H1 (cell line): ENCODE data around the gene SF3B3. TPM values are rescaled to one million over a fixed set of nuclear protein-coding genes. Genes with fewer than 3 reads are reported as not detected.

Experiments
- CTCF ChIA-PET: fragments of 300-600 bp; sonication (Branson Sonifier 250); formaldehyde crosslinking; loops from one replicate; lab custom pipeline; 2021; ENCODE audit not compliant: partially characterized antibody; lab: Charles Lee
- POLR2A ChIA-PET: fragments of 300-600 bp; sonication (Branson Sonifier 250); formaldehyde crosslinking; loops from one replicate; lab custom pipeline; 2021; ENCODE audit warnings: inconsistent platforms; ENCODE audit not compliant: partially characterized antibody; lab: Charles Lee
- DNase-seq, 2 experiments: peaks; one replicate each; pipeline versions ENCODE4 v3.0.0 to v3.0.0-alpha.2; 2010 to 2022; ENCODE audit warnings: low spot score in 2 of 2, low read depth in 1 of 2, mixed read lengths in 1 of 2
- FAIRE-seq: peaks from 2 replicates; lab custom pipeline; 2011; peaks lifted over from hg19 to GRCh38; lab: Jason Lieb, UNC
- H2AFZ ChIP-seq: 2 replicates; pipeline ENCODE4 v1.8.1; 2012; ENCODE audit warnings: low read length, inconsistent platforms
- H2AK5ac ChIP-seq: 2 replicates; pipeline ENCODE4 v1.6.1; 2013; ENCODE audit warnings: low read depth, low read length
- H2BK120ac ChIP-seq: replicated peaks from 2 replicates; pipeline ENCODE3; 2013; ENCODE audit warnings: low read depth, low read length, inconsistent platforms
- H2BK12ac ChIP-seq: 2 replicates; pipeline ENCODE4 v1.6.1; 2013; ENCODE audit warnings: low read depth, low read length
- H2BK15ac ChIP-seq: 2 replicates; pipeline ENCODE4 v1.6.1; 2013; ENCODE audit warnings: low read length
- H2BK20ac ChIP-seq: 2 replicates; pipeline ENCODE4 v1.6.1; 2013; ENCODE audit warnings: low read length
- H2BK5ac ChIP-seq: 2 replicates; pipeline ENCODE4 v1.6.1; 2013; ENCODE audit warnings: low read depth, low read length
- H3K14ac ChIP-seq: 2 replicates; pipeline ENCODE4 v1.6.1; 2013; ENCODE audit warnings: inconsistent platforms; ENCODE audit not compliant: insufficient read length
- H3K18ac ChIP-seq: 2 replicates; pipeline ENCODE4 v1.6.1; 2013; ENCODE audit warnings: low read length; ENCODE audit errors: extremely low read depth
- H3K23ac ChIP-seq: 2 replicates; pipeline ENCODE4 v1.6.1; 2013; ENCODE audit warnings: inconsistent platforms; ENCODE audit not compliant: insufficient read length
- H3K23me2 ChIP-seq: 2 replicates; pipeline ENCODE4 v1.6.1; 2013; ENCODE audit warnings: low read depth, low read length
- H3K27ac ChIP-seq: 2 replicates; pipeline ENCODE4 v1.6.1; 2011; ENCODE audit warnings: low read depth, low read length, inconsistent platforms
- H3K27me3 ChIP-seq, 4 experiments: replicated peaks in 1 of 4; 1 replicate in 1 of 4; 2 replicates in 3 of 4; pipeline versions ENCODE4 v1.6.1 to v1.8.1; 2011 to 2013; ENCODE audit warnings: low read length in 3 of 4, mild to moderate bottlenecking in 3 of 4, inconsistent platforms in 2 of 4, mixed read lengths in 2 of 4, moderate library complexity in 1 of 4; ENCODE audit not compliant: control insufficient read depth in 3 of 4, insufficient read depth in 3 of 4; ENCODE audit errors: extremely low read depth in 1 of 4
- H3K36me3 ChIP-seq, 4 experiments: 2 replicates each; pipeline versions ENCODE4 v1.6.1 to v1.8.1; 2011 to 2013; ENCODE audit warnings: mild to moderate bottlenecking in 4 of 4, low read length in 3 of 4, moderate library complexity in 2 of 4, control low read depth in 1 of 4, inconsistent platforms in 1 of 4; ENCODE audit not compliant: insufficient read depth in 4 of 4, control insufficient read depth in 2 of 4
- H3K4ac ChIP-seq: replicated peaks from 2 replicates; pipeline ENCODE3; 2013; ENCODE audit warnings: low read length, low read depth, mixed read lengths, inconsistent platforms; ENCODE audit not compliant: insufficient read length
- H3K4me1 ChIP-seq, 4 experiments: replicated peaks in 1 of 4; 1 replicate in 1 of 4; 2 replicates in 3 of 4; pipeline versions ENCODE4 v1.6.1 to v1.8.1; 2011 to 2013; ENCODE audit warnings: low read length in 3 of 4, inconsistent platforms in 2 of 4, mixed read lengths in 1 of 4; ENCODE audit not compliant: insufficient read depth in 4 of 4, control insufficient read depth in 3 of 4
- H3K4me2 ChIP-seq, 2 experiments: 2 replicates each; pipeline versions ENCODE4 v1.6.1 to v1.8.1; 2011 to 2013; ENCODE audit warnings: low read depth in 2 of 2, low read length in 2 of 2, control low read depth in 1 of 2, inconsistent platforms in 1 of 2, mild to moderate bottlenecking in 1 of 2; ENCODE audit not compliant: insufficient read depth in 1 of 2
- H3K4me3 ChIP-seq, 4 experiments: fragments of 200-600, 300-600 bp in 1 of 4; sonication (generic), shearing (Covaris generic), sonication (Bioruptor Twin) in 1 of 4; 2 replicates each; pipeline versions ENCODE4 v1.5.1 to v1.8.1; 2011 to 2016; ENCODE audit warnings: low read length in 4 of 4, low read depth in 3 of 4, control low read depth in 2 of 4, inconsistent platforms in 2 of 4, mild to moderate bottlenecking in 2 of 4, mixed read lengths in 1 of 4, moderate library complexity in 1 of 4; ENCODE audit not compliant: insufficient read depth in 2 of 4; ENCODE audit errors: extremely low read depth in 1 of 4
- H3K56ac ChIP-seq: replicated peaks from 2 replicates; pipeline ENCODE3; 2013; ENCODE audit warnings: low read depth, mild to moderate bottlenecking, mixed read lengths, low read length, inconsistent platforms; ENCODE audit not compliant: insufficient read length
- H3K79me1 ChIP-seq: 2 replicates; pipeline ENCODE4 v1.6.1; 2013; ENCODE audit warnings: low read depth, low read length, control low read depth
- H3K79me2 ChIP-seq, 2 experiments: 2 replicates each; pipeline versions ENCODE4 v1.6.1 to v1.8.1; 2012 to 2013; ENCODE audit warnings: low read length in 2 of 2, mild to moderate bottlenecking in 2 of 2, inconsistent platforms in 1 of 2; ENCODE audit not compliant: insufficient read depth in 2 of 2, control insufficient read depth in 1 of 2
- H3K9ac ChIP-seq, 4 experiments: replicated peaks in 1 of 4; 1 replicate in 1 of 4; 2 replicates in 3 of 4; pipeline versions ENCODE4 v1.6.1 to v1.8.1; 2011 to 2013; ENCODE audit warnings: low read depth in 3 of 4, low read length in 3 of 4, control low read depth in 2 of 4, mild to moderate bottlenecking in 2 of 4, moderate library complexity in 2 of 4, inconsistent platforms in 1 of 4; ENCODE audit errors: extremely low read depth in 1 of 4
- H3K9me3 ChIP-seq, 2 experiments: 2 replicates each; pipeline versions ENCODE4 v1.6.1 to v1.8.1; 2012 to 2013; ENCODE audit warnings: mild to moderate bottlenecking in 2 of 2, moderate library complexity in 2 of 2, control low read depth in 1 of 2, inconsistent platforms in 1 of 2, low read depth in 1 of 2, low read length in 1 of 2, mixed read lengths in 1 of 2; ENCODE audit not compliant: insufficient read depth in 2 of 2
- H4K20me1 ChIP-seq, 2 experiments: replicated peaks in 1 of 2; 2 replicates each; pipeline versions ENCODE3 to v1.8.1; 2011 to 2013; ENCODE audit warnings: inconsistent platforms in 2 of 2, low read length in 2 of 2, mild to moderate bottlenecking in 1 of 2; ENCODE audit not compliant: insufficient read depth in 2 of 2, control insufficient read depth in 1 of 2
- H4K5ac ChIP-seq: 2 replicates; pipeline ENCODE4 v1.6.1; 2013; ENCODE audit warnings: low read length, low read depth, mixed read lengths, inconsistent platforms; ENCODE audit not compliant: insufficient read length
- H4K8ac ChIP-seq: 2 replicates; pipeline ENCODE4 v1.8.0; 2013; ENCODE audit warnings: mild to moderate bottlenecking, moderate library complexity, low read length, inconsistent platforms; ENCODE audit not compliant: insufficient read depth; ENCODE audit errors: extremely low read depth
- H4K91ac ChIP-seq: replicated peaks from 2 replicates; pipeline ENCODE3; 2013; ENCODE audit warnings: low read length, mixed read lengths, inconsistent platforms; ENCODE audit not compliant: insufficient read length
- BCL11A ChIP-seq, 2 experiments: IDR thresholded peaks; one replicate each; pipeline ENCODE4 v1.6.1; 2011; ENCODE audit warnings: low read depth in 2 of 2, low read length in 2 of 2, mild to moderate bottlenecking in 2 of 2
- CEBPB ChIP-seq: IDR thresholded peaks from 2 replicates; pipeline ENCODE4 v1.6.1; 2012; ENCODE audit warnings: low read depth, low read length
- EGR1 ChIP-seq: IDR thresholded peaks from 2 replicates; pipeline ENCODE4 v1.6.1; 2011; ENCODE audit warnings: low read depth, low read length, borderline replicate concordance
- FOSL1 ChIP-seq: IDR thresholded peaks from 2 replicates; pipeline ENCODE4 v1.6.1; 2011; ENCODE audit warnings: mild to moderate bottlenecking, low read depth, low read length, moderate library complexity; ENCODE audit not compliant: insufficient read depth
- GTF2F1 ChIP-seq: IDR thresholded peaks from 2 replicates; pipeline ENCODE4 v1.6.1; 2012; ENCODE audit warnings: low read depth, low read length, improper control_type of control experiment, borderline replicate concordance
- HDAC2 ChIP-seq, 2 experiments: fragments of 300-600 bp in 1 of 2; sonication (generic) in 1 of 2; IDR thresholded peaks; 2 replicates each; pipeline ENCODE4 v1.6.1; 2011 to 2012; ENCODE audit warnings: low read depth in 2 of 2, low read length in 2 of 2, mild to moderate bottlenecking in 2 of 2, moderate library complexity in 2 of 2, borderline replicate concordance in 1 of 2, inconsistent platforms in 1 of 2
- NANOG ChIP-seq: IDR thresholded peaks from 2 replicates; pipeline ENCODE4 v1.6.1; 2011; ENCODE audit warnings: low read length, low read depth, mild to moderate bottlenecking, inconsistent platforms; ENCODE audit not compliant: insufficient read depth, poor library complexity, severe bottlenecking
- RBBP5 ChIP-seq: IDR thresholded peaks from 2 replicates; pipeline ENCODE4 v1.7.1; 2012; ENCODE audit warnings: low read depth, mild to moderate bottlenecking, inconsistent platforms, low read length, moderate library complexity, borderline replicate concordance
- TAF7 ChIP-seq: optimal IDR thresholded peaks from 2 replicates; pipeline ENCODE3; 2011; ENCODE audit warnings: low read depth, mild to moderate bottlenecking, inconsistent platforms, low read length, moderate library complexity, borderline replicate concordance
- TCF12 ChIP-seq: IDR thresholded peaks from 2 replicates; pipeline ENCODE4 v1.6.1; 2011; ENCODE audit warnings: low read depth, mild to moderate bottlenecking, low read length
- WGBS, 2 experiments: shearing (Covaris generic) in 1 of 2; methylation state at CpG; one replicate each; pipeline versions ENCODE4 v1.1.6 to v1.1.7; 2013 to 2015; ENCODE audit warnings: low lambda C conversion rate in 2 of 2, mixed read lengths in 2 of 2, inconsistent platforms in 1 of 2, low coverage in 1 of 2, missing lambda C conversion rate in 1 of 2; ENCODE audit not compliant: insufficient replicate concordance in 2 of 2, insufficient coverage in 1 of 2, insufficient read length in 1 of 2; ENCODE audit errors: extremely low coverage in 1 of 2, missing lambda C conversion rate in 1 of 2; 5-methylcytosine and 5-hydroxymethylcytosine counted together
- polyA plus RNA-seq, 7 experiments: library from polyadenylated mRNA; depleted of rRNA in 3 of 7; stranded (reverse) in 5 of 7; unstranded in 2 of 7; fragments of >200 nt in 5 of 7; fragments of 200-250 nt in 2 of 7; gene quantifications; 1 replicate in 5 of 7; 2 replicates in 1 of 7; 4 replicates in 1 of 7; pipeline versions ENCODE4 v1.2.1 to v1.2.3, GENCODE V29; 2011 to 2013; ENCODE audit warnings: missing spikeins in 2 of 7, mixed read lengths in 2 of 7
- total RNA-seq: library from RNA; stranded (reverse); fragmentation: NEBNext Ultra II Directional; extraction: Animal tissue kit (Norgen Biotek cat#: 25700); gene quantifications from 2 replicates; pipeline ENCODE4 v1.2.1, GENCODE V29; 2021

The SF3B3 gene
- total and polyA plus RNA-seq, 2 of the 8 experiments (the other 6 are each of a cell fraction or from before 2014, with no cell fraction given) = 241 to 521 TPM

- peaks cover 2 to 7% (median 3%) of the 10 kb centered on the region in 4 experiments; a peak in 4 of 7 replicates for H3K4me1 ChIP-seq
- H3K27ac ChIP-seq = no peak overlapping the region
- no peak overlapping the region for H2BK5ac ChIP-seq
- DNase-seq (no peak), FAIRE-seq (no peak)
- no peaks in the 10 kb centered on the region for H3K79me2 ChIP-seq
- H3K9me3 ChIP-seq = no peaks in the 10 kb centered on the region
- WGBS, 2 experiments = 66% methylated on average over 3 of the region's 5 CpGs; no CpG with 5 or more reads in 1 of the 2 experiments
- no peaks in the 10 kb centered on the region; the same call in 1 of the 2 replicates for H3K23me2 ChIP-seq
- no peak overlapping the region for H3K4me2 ChIP-seq
- no peak overlapping the region for H3K18ac ChIP-seq
- CTCF ChIA-PET = interaction anchor here (0.6 to 3.6 kb wide), 6 partner anchors 10 to 818 kb away, joined by 3 to 15 read pairs (median 4); no protein-coding TSS in a partner anchor
- no peaks in the 10 kb centered on the region for H4K20me1 ChIP-seq
- H3K4ac ChIP-seq = no peak overlapping the region
- H3K36me3 ChIP-seq = no peaks in the 10 kb centered on the region
- no peaks in the 10 kb centered on the region for H3K27me3 ChIP-seq
- no peak overlapping the region for H4K5ac ChIP-seq
- no peak overlapping the region for H3K14ac ChIP-seq
- H2BK120ac ChIP-seq = no peak overlapping the region
- H3K4me3 ChIP-seq = no peak overlapping the region
- no peak overlapping the region for H2BK12ac ChIP-seq
- no peak overlapping the region for H4K91ac ChIP-seq
- H3K79me1 ChIP-seq = no peaks in the 10 kb centered on the region
- H3K56ac ChIP-seq = no peak overlapping the region
- H2BK15ac ChIP-seq = no peak overlapping the region
- no peak overlapping the region for H2AFZ ChIP-seq
- H2BK20ac ChIP-seq = no peak overlapping the region
- POLR2A ChIA-PET = interaction anchor here (0.9 to 5.5 kb wide), 5 partner anchors 10 to 23 kb away, joined by 3 to 37 read pairs (median 4); no protein-coding TSS in a partner anchor
- no peak for TF ChIP-seq GTF2F1
- no peak for TF ChIP-seq TAF7
- no peak for TF ChIP-seq TCF12
- TF ChIP-seq FOSL1 = no peak
- TF ChIP-seq BCL11A (IDR thresholded peaks at IDR 0.05; ENCODE audit: low read depth in 2 of 2, low read length in 2 of 2) = no peak
- no peak for TF ChIP-seq EGR1
- no peak for TF ChIP-seq CEBPB
- no peak for TF ChIP-seq NANOG
- TF ChIP-seq HDAC2 (IDR thresholded peaks at IDR 0.05; ENCODE audit: borderline replicate concordance in 1 of 2, low read depth in 2 of 2, low read length in 2 of 2) = no peak
- TF ChIP-seq RBBP5 = no peak
- H3K23ac ChIP-seq = no peak overlapping the region
- no peak overlapping the region for H4K8ac ChIP-seq
- H2AK5ac ChIP-seq = no peak overlapping the region
- no peak overlapping the region for H3K9ac ChIP-seq
Observed at GRCh38 chr16:70592106-70592571, 68.5 kb downstream of the SF3B3 start.
